AG09309 (cell line): Measurements from ENCODE around the gene ZNF280D.

ENCODE experiments used
- DNase-seq: peaks from one replicate; pipeline ENCODE4 v3.0.0-alpha.2; 2010; ENCODE audit warnings: low read depth
- H3K4me3 ChIP-seq: 2 replicates; pipeline ENCODE4 v1.5.1; 2011; ENCODE audit warnings: mild to moderate bottlenecking, low read depth, low read length, moderate library complexity; ENCODE audit not compliant: control insufficient read depth
- CTCF ChIP-seq: IDR thresholded peaks from 2 replicates; pipeline ENCODE4 v1.5.1; 2011; ENCODE audit warnings: mild to moderate bottlenecking, low read depth, low read length, inconsistent platforms; ENCODE audit not compliant: insufficient read depth, control insufficient read depth; ENCODE audit errors: missing control alignments

The ZNF280D gene

DNA sequence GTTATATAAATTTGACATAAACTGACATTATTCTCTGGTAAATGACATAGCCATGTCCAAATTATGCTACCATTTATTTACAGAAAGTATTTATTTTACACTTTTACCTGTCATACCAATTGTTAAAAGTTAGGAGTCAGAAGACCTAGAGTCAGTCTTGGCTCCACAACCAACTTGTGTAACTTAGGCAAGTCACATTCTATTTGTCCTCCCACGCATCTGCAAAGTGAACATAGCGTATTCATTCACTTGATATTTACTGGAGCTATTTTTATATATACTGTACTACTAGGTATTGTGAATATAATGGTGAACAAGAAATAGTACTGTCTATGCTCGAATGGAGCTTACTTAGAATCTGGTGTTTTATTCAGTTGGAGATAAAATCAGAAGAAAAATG lies 78.7 kb downstream of the ZNF280D start:
- no peak for TF ChIP-seq CTCF
- H3K4me3 ChIP-seq: no peak overlapping the region
- DNase-seq: no peak

- no peak for TF ChIP-seq CTCF
- no peak overlapping the region for H3K4me3 ChIP-seq
Observed at GRCh38 chr15:56654216-56654615, 79.1 kb downstream of the ZNF280D start.

DNA sequence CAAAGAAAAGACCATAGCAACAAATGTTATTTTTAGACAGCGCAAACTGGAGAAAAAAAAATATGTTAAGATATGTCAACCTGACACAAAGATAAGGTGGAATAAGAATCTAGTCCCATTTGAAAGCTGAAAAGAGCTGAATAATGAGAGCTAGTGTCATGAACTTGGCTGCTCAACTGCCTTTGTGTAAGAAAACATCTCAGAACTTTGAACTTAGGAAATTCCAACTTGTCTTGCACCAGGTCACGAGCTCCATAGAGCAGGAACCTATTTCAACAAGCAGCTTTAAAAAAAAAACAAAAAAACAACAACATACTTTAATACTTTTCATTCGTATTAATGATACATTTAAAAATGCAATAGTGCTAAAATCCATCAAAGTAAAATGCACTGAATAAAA lies 79.5 kb downstream of the ZNF280D start:
- TF ChIP-seq CTCF: no peak
- no peak overlapping the region for H3K4me3 ChIP-seq
- DNase-seq: no peak

More at GRCh38 chr15:56654216-56654615, 79.1 kb downstream of the ZNF280D start:
- DNase-seq: no peak

GRCh38 chr15:56653107-56653506 lies 80.2 kb downstream of the ZNF280D start:
- no peak for TF ChIP-seq CTCF
- no peak for DNase-seq
- H3K4me3 ChIP-seq: no peak overlapping the region

- DNase-seq: no peak
- no peak overlapping the region for H3K4me3 ChIP-seq
- TF ChIP-seq CTCF: no peak
Observed at GRCh38 chr15:56648311-56648710, 85.0 kb downstream of the ZNF280D start.

GRCh38 chr15:56640549-56640948 lies 92.8 kb downstream of the ZNF280D start:
- DNase-seq: no peak
- no peak overlapping the region for H3K4me3 ChIP-seq
- no peak for TF ChIP-seq CTCF

DNA sequence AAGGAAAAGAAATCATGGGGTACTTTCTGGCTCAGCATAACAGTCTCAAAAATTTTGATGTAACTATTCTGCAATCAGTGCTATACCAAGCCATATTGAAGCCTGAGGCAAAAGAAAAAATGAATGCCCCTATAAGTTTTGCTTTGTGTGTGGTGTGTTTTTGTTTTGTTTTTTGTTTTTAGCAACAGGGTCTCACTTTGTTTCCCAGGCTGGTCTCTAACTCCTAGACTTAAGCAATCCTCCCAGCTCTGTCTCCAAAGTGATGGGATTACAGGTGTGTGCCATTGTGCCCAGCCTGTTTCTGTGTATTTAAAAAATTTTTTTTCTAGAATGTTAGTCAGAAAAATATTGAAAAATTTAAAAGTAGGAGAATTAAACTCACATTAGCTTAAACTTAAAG lies 93.2 kb downstream of the ZNF280D start:
- H3K4me3 ChIP-seq: no peak overlapping the region
- TF ChIP-seq CTCF: no peak
- no peak for DNase-seq
